Liver (tissue), 9 donors: ENCODE results near the gene NOS2. TPM values are rescaled to one million over a fixed set of nuclear protein-coding genes. Genes with fewer than 3 reads are reported as not detected.

ENCODE experiments used
- DNase-seq: peaks from one replicate; pipeline ENCODE4 v3.0.0-alpha.2; 2017; ENCODE audit warnings: low spot score
- H3K27ac ChIP-seq, 2 donors: one replicate each; pipeline ENCODE4 v1.7.0; 2013; ENCODE audit warnings: inconsistent platforms in 2 of 2, low read length in 2 of 2, control low read depth in 1 of 2, low read depth in 1 of 2, mild to moderate bottlenecking in 1 of 2
- H3K27me3 ChIP-seq, 4 donors: one replicate each; pipeline versions ENCODE4 v1.6.1 to v1.7.0; 2013; ENCODE audit warnings: low read length in 3 of 4, inconsistent platforms in 1 of 4, mild to moderate bottlenecking in 1 of 4, moderate library complexity in 1 of 4; ENCODE audit not compliant: control insufficient read depth in 4 of 4, insufficient read depth in 4 of 4
- H3K36me3 ChIP-seq, 4 donors: one replicate each; pipeline versions ENCODE4 v1.6.1 to v1.7.0; 2013; ENCODE audit warnings: low read length in 3 of 4, mild to moderate bottlenecking in 3 of 4, low read depth in 1 of 4, moderate library complexity in 1 of 4; ENCODE audit not compliant: control insufficient read depth in 4 of 4, insufficient read depth in 3 of 4
- H3K4me1 ChIP-seq, 4 donors: one replicate each; pipeline versions ENCODE4 v1.6.1 to v1.7.0; 2013; ENCODE audit warnings: low read length in 3 of 4, mild to moderate bottlenecking in 3 of 4, moderate library complexity in 1 of 4; ENCODE audit not compliant: control insufficient read depth in 4 of 4, insufficient read depth in 4 of 4
- H3K4me3 ChIP-seq, 3 donors: one replicate each; pipeline versions ENCODE4 v1.6.1 to v1.7.0; 2013; ENCODE audit warnings: low read length in 3 of 3, control low read depth in 1 of 3, low read depth in 1 of 3, mild to moderate bottlenecking in 1 of 3
- H3K9ac ChIP-seq, 2 donors: one replicate each; pipeline ENCODE4 v1.7.0; 2013; ENCODE audit warnings: low read length in 2 of 2, mild to moderate bottlenecking in 2 of 2, moderate library complexity in 2 of 2, control low read depth in 1 of 2, low read depth in 1 of 2
- H3K9me3 ChIP-seq, 4 donors: one replicate each; pipeline versions ENCODE4 v1.6.1 to v1.7.0; 2013; ENCODE audit warnings: low read length in 3 of 4; ENCODE audit not compliant: control insufficient read depth in 4 of 4
- ATF3 ChIP-seq: IDR thresholded peaks from 2 replicates; pipeline ENCODE4 v1.6.1; 2016; ENCODE audit warnings: antibody characterized with exemption
- CTCF ChIP-seq: fragments of 150-350 bp; IDR thresholded peaks from 2 replicates; pipeline ENCODE4 v1.5.1; 2017; ENCODE audit warnings: improper control_type of control experiment, low read depth, low read length; ENCODE audit not compliant: missing input control
- EGR1 ChIP-seq, 2 donors: IDR thresholded peaks; 2 replicates each; pipeline ENCODE4 v1.6.1; 2016 to 2018; ENCODE audit warnings: antibody characterized with exemption in 2 of 2, low read depth in 2 of 2
- FOXA1 ChIP-seq: IDR thresholded peaks from 2 replicates; pipeline ENCODE4 v1.6.1; 2016; ENCODE audit warnings: antibody characterized with exemption
- FOXA2 ChIP-seq: IDR thresholded peaks from 2 replicates; pipeline ENCODE4 v1.6.1; 2016; ENCODE audit warnings: antibody characterized with exemption
- GABPA ChIP-seq, 2 donors: IDR thresholded peaks in 1 of 2; conservative IDR thresholded peaks in 1 of 2; 2 replicates each; pipeline ENCODE4 v1.6.1; 2016; ENCODE audit warnings: antibody characterized with exemption in 2 of 2, mild to moderate bottlenecking in 1 of 2, moderate library complexity in 1 of 2
- HNF4G ChIP-seq: IDR thresholded peaks from 2 replicates; pipeline ENCODE4 v1.6.1; 2016; ENCODE audit warnings: antibody characterized with exemption
- RAD21 ChIP-seq, 2 donors: IDR thresholded peaks; 2 replicates each; pipeline ENCODE4 v1.6.1; 2016; ENCODE audit warnings: antibody characterized with exemption in 2 of 2, mild to moderate bottlenecking in 2 of 2
- REST ChIP-seq: IDR thresholded peaks from 2 replicates; pipeline ENCODE4 v1.6.1; 2016; ENCODE audit warnings: antibody characterized with exemption, mild to moderate bottlenecking
- RXRA ChIP-seq, 2 donors: IDR thresholded peaks; 2 replicates each; pipeline ENCODE4 v1.6.1; 2017 to 2018; ENCODE audit warnings: antibody characterized with exemption in 2 of 2, mild to moderate bottlenecking in 1 of 2
- SP1 ChIP-seq: IDR thresholded peaks from 2 replicates; pipeline ENCODE4 v1.6.1; 2018; ENCODE audit warnings: antibody characterized with exemption, mild to moderate bottlenecking
- TAF1 ChIP-seq: conservative IDR thresholded peaks from 2 replicates; pipeline ENCODE4 v1.6.1; 2016; ENCODE audit warnings: antibody characterized with exemption, mild to moderate bottlenecking
- YY1 ChIP-seq: IDR thresholded peaks from 2 replicates; pipeline ENCODE4 v1.6.1; 2016; ENCODE audit warnings: antibody characterized with exemption, mild to moderate bottlenecking
- WGBS: extraction: QIAGEN DNeasy Blood & Tissue Kit; methylation state at CpG from one replicate; pipeline ENCODE4 v1.1.7; 2013; 5-methylcytosine and 5-hydroxymethylcytosine counted together
- polyA plus RNA-seq, 2 donors: library from polyadenylated mRNA; stranded (reverse) in 1 of 2; unstranded in 1 of 2; fragments of 200-250 nt in 1 of 2; fragments of >200 nt in 1 of 2; fragmentation: Nextera tagmentation in 1 of 2; extraction: Ambion mirVana in 1 of 2; gene quantifications; one replicate each; pipeline versions ENCODE4 v1.2.1 to v1.2.3, GENCODE V29; 2013 to 2015
- total RNA-seq, 2 donors: library from RNA; depleted of rRNA; stranded (reverse); fragments of >200 nt; gene quantifications; one replicate each; pipeline ENCODE4 v1.2.3, GENCODE V29; 2014
- TF ChIP-seq, protein P1 (sequence below): IDR thresholded peaks from 2 replicates; pipeline ENCODE4 v1.6.1; 2016; ENCODE audit warnings: antibody characterized with exemption
- TF ChIP-seq, protein P2 (sequence below): IDR thresholded peaks from 2 replicates; pipeline ENCODE4 v1.6.1; 2016; ENCODE audit warnings: antibody characterized with exemption
- donor health status: healthy.
- donor health status: healthy.
- donor health status: healthy.
- donor health status: healthy.
- donor health status: healthy.

The NOS2 gene
- total and polyA plus RNA-seq, 4 donors: under 0.01 to 0.01 TPM; not detected in 2

DNA sequence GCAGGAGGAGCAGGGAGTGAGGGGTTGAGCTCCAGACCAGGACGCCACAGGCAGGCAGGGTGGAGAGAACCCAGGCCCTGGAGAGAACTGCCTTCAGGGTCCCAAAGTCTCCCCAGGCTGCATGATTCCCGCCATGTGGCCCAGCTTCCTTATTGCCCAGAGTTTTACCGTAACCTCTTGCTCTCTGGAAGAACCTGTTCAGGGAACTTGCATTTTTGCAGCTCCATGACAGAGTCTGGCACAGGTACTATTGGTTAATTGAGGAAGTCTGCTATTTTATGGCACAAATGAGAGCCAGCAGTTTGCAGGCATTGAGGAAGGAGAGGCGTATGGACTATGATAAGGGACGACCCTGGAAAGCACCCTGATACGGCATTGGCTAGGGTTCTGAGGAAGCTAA, 11.6 kb upstream of the NOS2 start:
- 84% methylated on average over 6 of the region's 6 CpGs for WGBS
- Histone ChIP-seq H3K27ac (no peak overlapping the region), H3K36me3 (no peaks in the 10 kb centered on the region), H3K4me3 (no peak overlapping the region), H3K9ac (no peak overlapping the region), H3K27me3 (no peaks in the 10 kb centered on the region), H3K4me1 (peaks cover 0 to 7% (median 5%) of the 10 kb centered on the region in 4 donors), H3K9me3 (no peaks in the 10 kb centered on the region)
- DNase-seq: no peak
- TF ChIP-seq REST: no peak
- TF ChIP-seq FOXA1: no peak
- TF ChIP-seq RAD21 (IDR thresholded peaks at IDR 0.05): no peak
- TF ChIP-seq CTCF: no peak
- no peak for TF ChIP-seq TAF1
- no peak for TF ChIP-seq ATF3
- no peak for TF ChIP-seq HNF4G
- TF ChIP-seq GABPA (IDR thresholded peaks at IDR 0.05 in 1 of 2, conservative IDR thresholded peaks at IDR 0.05 in 1 of 2): no peak
- TF ChIP-seq EGR1 (IDR thresholded peaks at IDR 0.05; ENCODE audit: low read depth in 2 of 2): no peak
- no peak for TF ChIP-seq RXRA (IDR thresholded peaks at IDR 0.05)
- TF ChIP-seq, protein P1, sequence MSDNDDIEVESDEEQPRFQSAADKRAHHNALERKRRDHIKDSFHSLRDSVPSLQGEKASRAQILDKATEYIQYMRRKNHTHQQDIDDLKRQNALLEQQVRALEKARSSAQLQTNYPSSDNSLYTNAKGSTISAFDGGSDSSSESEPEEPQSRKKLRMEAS: no peak
- TF ChIP-seq SP1: no peak
- no peak for TF ChIP-seq FOXA2
- TF ChIP-seq, protein P2, sequence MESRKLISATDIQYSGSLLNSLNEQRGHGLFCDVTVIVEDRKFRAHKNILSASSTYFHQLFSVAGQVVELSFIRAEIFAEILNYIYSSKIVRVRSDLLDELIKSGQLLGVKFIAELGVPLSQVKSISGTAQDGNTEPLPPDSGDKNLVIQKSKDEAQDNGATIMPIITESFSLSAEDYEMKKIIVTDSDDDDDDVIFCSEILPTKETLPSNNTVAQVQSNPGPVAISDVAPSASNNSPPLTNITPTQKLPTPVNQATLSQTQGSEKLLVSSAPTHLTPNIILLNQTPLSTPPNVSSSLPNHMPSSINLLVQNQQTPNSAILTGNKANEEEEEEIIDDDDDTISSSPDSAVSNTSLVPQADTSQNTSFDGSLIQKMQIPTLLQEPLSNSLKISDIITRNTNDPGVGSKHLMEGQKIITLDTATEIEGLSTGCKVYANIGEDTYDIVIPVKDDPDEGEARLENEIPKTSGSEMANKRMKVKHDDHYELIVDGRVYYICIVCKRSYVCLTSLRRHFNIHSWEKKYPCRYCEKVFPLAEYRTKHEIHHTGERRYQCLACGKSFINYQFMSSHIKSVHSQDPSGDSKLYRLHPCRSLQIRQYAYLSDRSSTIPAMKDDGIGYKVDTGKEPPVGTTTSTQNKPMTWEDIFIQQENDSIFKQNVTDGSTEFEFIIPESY: no peak

DNA sequence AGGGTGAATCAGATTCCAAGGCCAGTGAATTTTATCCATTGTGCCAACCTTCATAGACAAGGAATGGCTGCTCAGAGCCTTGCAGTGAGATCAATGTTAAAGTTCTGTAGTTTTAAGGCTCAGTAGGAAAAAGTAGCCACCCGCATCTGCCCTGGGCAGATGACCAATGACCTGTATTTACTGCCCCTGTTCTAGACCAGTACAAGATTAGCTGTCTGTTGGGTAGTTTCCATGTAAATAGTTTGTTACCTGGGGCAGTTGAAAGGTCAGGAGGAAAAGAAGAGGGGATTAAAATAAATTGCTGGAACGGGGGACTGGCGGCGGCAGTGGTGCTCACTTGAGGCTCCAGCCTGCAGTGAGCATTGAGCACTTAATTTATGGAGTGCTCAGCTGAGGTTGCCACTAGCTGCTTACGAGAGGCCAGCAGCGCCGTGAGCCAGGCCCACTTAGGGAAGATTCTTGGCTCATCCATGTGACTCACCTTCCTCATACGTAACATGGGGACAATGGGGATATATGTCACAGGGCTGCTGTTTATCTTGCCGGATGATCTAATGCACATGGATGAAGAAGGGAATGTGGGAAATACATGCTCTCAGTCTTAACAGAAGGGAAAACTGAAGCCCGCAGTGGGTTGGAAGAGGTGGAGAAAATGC, 10.7 kb upstream of the NOS2 start:
- no peaks in the 10 kb centered on the region for H3K9me3 ChIP-seq
- H3K27me3 ChIP-seq: no peaks in the 10 kb centered on the region
- H3K4me3 ChIP-seq: no peak overlapping the region
- H3K27ac ChIP-seq: no peak overlapping the region
- DNase-seq: no peak
- 87% methylated on average over 10 of the region's 10 CpGs for WGBS
- peaks cover 0 to 7% (median 5%) of the 10 kb centered on the region in 4 donors for H3K4me1 ChIP-seq
- TF ChIP-seq HNF4G (no peak), EGR1 (IDR thresholded peaks at IDR 0.05; ENCODE audit: low read depth in 2 of 2) (no peak), YY1 (no peak), CTCF (no peak), ATF3 (no peak), RAD21 (IDR thresholded peaks at IDR 0.05) (no peak), SP1 (no peak)
- no peak overlapping the region for H3K9ac ChIP-seq
- no peaks in the 10 kb centered on the region for H3K36me3 ChIP-seq
